Thymus (tissue), 11 donors: ENCODE results near the gene ZNF839. TPM values are rescaled to one million over a fixed set of nuclear protein-coding genes. Genes with fewer than 3 reads are reported as not detected.
A peak's percentile ranks its signal among the peaks of the same experiment; 100 is the strongest.
"Not testable (repeated sequence)": the region's sequence is repeated elsewhere in the genome, so short reads cannot be mapped to it uniquely, and the experiment has no call there.

Experiments
- DNase-seq, 9 donors: peaks; one replicate each; pipeline ENCODE4 v3.0.0-alpha.2; 2013; ENCODE audit warnings: low spot score in 9 of 9, low read depth in 6 of 9, missing footprints in 1 of 9
- H3K27ac ChIP-seq, 2 donors: one replicate each; pipeline ENCODE4 v1.5.1; 2013; ENCODE audit warnings: control low read depth in 1 of 2, low read depth in 1 of 2, low read length in 1 of 2, mild to moderate bottlenecking in 1 of 2, moderate library complexity in 1 of 2
- H3K27me3 ChIP-seq, 2 donors: one replicate each; pipeline ENCODE4 v1.5.1; 2013; ENCODE audit warnings: low read length in 1 of 2; ENCODE audit not compliant: control insufficient read depth in 2 of 2, insufficient read depth in 1 of 2
- H3K36me3 ChIP-seq, 2 donors: one replicate each; pipeline ENCODE4 v1.5.1; 2013; ENCODE audit warnings: low read length in 1 of 2, mild to moderate bottlenecking in 1 of 2, moderate library complexity in 1 of 2; ENCODE audit not compliant: control insufficient read depth in 2 of 2, insufficient read depth in 2 of 2
- H3K4me1 ChIP-seq, 2 donors: one replicate each; pipeline ENCODE4 v1.5.1; 2013; ENCODE audit warnings: low read length in 2 of 2; ENCODE audit not compliant: control insufficient read depth in 2 of 2, insufficient read depth in 2 of 2
- H3K4me3 ChIP-seq, 2 donors: one replicate each; pipeline ENCODE4 v1.5.1; 2013; ENCODE audit warnings: low read length in 2 of 2, control low read depth in 1 of 2, mild to moderate bottlenecking in 1 of 2
- H3K9me3 ChIP-seq, 2 donors: one replicate each; pipeline ENCODE4 v1.5.1; 2013; ENCODE audit warnings: low read length in 1 of 2, mild to moderate bottlenecking in 1 of 2; ENCODE audit not compliant: control insufficient read depth in 2 of 2, insufficient read depth in 1 of 2
- WGBS: extraction: QIAGEN DNeasy Blood & Tissue Kit; methylation state at CpG from one replicate; pipeline ENCODE4 v1.1.7; 2013; 5-methylcytosine and 5-hydroxymethylcytosine counted together
- polyA plus RNA-seq: library from polyadenylated mRNA; stranded (reverse); fragments of 200-250 nt; gene quantifications from one replicate; pipeline ENCODE4 v1.2.3, GENCODE V29; 2013
- total RNA-seq: library from RNA; stranded (reverse); fragments of 120-200 nt; gene quantifications from one replicate; pipeline ENCODE4 v1.2.4, GENCODE V29; 2013
- donor health status: healthy.

Gene ZNF839
- total and polyA plus RNA-seq, 2 donors: 8.3 to 18.8 TPM

DNA sequence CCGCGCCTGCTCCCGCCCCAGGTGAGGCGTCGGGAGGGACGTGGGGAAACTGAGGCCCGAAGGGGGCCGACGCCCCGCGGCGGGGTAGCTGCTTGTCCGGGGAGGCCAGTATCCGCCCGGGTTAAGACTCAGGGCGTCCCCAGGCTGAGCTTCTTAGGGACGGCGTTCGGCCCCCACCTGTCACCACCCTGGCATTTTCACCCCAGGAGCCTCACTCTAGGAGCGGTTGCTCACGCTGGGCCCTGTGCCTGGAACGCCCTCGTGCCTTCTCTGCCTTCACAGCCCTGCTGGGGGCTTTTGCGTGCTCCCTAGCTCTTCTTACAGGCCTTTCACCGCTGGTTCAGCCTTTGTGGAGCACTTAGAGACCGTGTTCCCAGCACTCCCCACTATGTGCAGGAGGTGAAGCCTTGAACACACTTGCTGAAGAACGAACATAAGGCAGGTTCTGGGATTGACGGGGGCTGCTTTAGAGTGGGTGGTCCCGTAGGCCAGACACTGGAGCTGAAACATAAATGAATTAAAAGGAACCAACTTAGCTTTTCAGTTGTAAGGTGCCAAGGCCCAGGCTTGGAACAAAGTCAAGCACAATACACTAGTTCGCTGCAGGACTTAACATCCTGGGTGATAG lies 601 bp downstream of the ZNF839 start:
- peak in 5 of 9 donors; percentile 23 to 70 (median 44) for DNase-seq
- Histone ChIP-seq H3K36me3 (no peaks in the 10 kb centered on the region), H3K27me3 (peaks cover 0 to 3% of the 10 kb centered on the region in 2 donors), H3K4me3 (peak overlapping the region; percentile 78 to 84), H3K27ac (peak overlapping the region; percentile 89 to 94), H3K4me1 (peaks cover 13 to 39% of the 10 kb centered on the region in 2 donors), H3K9me3 (peaks cover 0 to 4% of the 10 kb centered on the region in 2 donors)
- WGBS: 8% methylated on average over 30 of the region's 30 CpGs

DNA sequence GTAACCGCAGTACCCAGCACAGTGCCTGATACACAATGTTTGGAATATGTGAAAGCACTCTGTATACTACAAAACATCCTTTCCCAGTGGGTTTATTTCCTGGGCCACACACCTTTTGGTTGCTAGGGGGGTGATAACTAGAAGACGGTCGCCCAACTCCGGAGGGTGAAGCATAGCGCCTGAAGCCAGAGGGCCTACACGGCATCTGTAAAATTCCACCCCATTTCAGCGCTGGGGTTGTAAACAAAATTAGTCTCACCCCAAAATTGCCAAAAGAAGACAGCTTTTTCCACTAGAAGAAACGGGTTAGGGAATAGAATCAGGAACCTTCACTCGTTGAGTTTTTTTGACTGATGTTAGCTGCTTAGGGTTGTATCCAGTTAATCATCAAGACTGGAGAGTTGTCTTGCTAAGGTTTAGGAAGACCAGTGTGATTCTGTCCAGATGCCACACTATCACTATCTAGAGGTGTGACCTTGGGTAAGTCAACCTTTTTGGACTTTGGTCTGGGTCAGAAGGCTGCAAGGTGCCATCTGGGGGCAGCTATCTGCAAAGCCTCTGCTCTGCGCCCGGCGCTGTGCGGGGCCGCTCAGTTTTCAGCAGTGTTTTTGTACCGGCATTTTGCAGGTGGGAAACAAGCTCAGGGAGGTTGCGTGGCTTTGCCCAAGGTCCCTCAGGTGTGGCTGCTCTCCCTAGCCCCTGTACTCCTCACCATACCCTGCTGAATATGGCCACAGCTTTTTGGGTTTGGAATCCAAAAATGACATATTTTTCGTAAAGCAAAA lies 1.3 kb downstream of the ZNF839 start:
- WGBS: 97% methylated on average over 17 of the region's 17 CpGs
- Histone ChIP-seq H3K27ac (peak overlapping the region; percentile 89 to 94), H3K9me3 (peaks cover 0 to 4% of the 10 kb centered on the region in 2 donors), H3K4me3 (peak overlapping the region in 1 of 2 donors; percentile 78), H3K27me3 (no peaks in the 10 kb centered on the region), H3K36me3 (no peaks in the 10 kb centered on the region), H3K4me1 (peaks cover 13 to 38% of the 10 kb centered on the region in 2 donors)
- no peak for DNase-seq

DNA sequence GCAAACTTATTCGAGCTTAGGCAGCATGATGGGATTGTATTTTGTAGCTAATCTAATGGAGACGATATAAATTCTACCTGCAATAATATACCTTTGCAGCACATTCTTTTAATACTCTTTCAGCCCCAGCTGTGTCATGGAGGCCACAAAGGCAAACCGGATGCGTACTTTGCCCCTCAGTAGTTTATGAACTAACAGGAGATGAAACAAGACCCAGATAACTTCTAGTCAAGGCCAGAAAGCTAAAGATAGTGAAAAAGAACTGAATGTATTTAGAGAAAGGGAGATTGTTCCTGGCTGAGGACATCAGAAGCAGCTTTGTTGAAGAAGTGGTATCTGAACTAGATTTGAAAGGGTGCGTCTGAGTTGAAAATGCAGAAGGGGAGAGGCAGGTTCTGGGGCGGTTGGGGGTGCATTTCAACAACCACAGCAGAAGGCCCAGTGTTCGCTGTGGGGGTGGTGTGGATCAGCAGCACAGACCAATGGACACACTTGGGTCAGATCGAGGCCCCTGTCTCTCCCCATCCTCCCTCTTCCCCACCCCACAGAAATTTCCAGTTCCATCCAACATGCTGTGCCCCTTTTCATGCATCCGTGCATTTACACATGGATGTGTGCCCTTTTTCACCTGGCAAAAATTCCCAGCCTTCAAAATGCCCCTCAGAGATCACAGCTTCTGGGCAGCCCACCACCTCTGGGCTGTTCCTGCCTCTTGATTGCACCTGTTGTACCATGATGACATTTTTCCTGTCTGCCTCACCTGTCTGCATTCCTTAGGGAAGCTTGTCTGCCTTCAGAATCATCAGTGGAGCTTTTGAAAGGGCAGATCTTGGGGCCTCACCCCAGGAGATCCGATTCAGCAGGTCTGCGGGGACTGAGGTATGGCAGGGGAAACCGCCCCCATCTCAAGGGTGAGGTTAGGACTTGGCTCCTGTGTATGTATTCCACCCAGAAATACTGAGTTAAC lies 2.2 kb downstream of the ZNF839 start:
- peaks cover 0 to 4% of the 10 kb centered on the region in 2 donors for H3K9me3 ChIP-seq
- H3K27ac ChIP-seq: no peak overlapping the region
- peaks cover 13 to 32% of the 10 kb centered on the region in 2 donors for H3K4me1 ChIP-seq
- no peaks in the 10 kb centered on the region for H3K36me3 ChIP-seq
- 97% methylated on average over 12 of the region's 12 CpGs for WGBS
- H3K4me3 ChIP-seq: no peak overlapping the region
- no peaks in the 10 kb centered on the region for H3K27me3 ChIP-seq
- DNase-seq: no peak

DNA sequence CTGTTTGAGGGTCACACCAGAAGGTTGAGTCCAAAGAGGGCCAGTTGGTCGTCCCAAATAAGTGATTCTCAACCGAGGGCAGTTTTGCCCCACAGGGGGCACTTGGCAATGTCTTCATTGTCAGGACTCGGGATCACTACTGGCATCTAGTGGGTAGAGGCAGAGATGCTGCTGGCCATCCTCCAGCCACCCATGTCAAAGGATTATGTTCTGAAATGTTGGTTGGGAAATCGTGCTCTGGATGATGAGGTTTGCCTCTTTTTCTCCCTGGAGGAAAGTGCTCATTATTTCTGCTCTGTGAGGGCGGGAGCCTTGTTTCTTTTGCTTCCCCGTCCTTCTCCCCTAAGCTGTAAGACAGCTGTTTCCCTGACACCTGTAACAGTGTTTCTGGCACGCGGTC lies 3.6 kb downstream of the ZNF839 start:
- no peaks in the 10 kb centered on the region for H3K36me3 ChIP-seq
- H3K4me3 ChIP-seq: no peak overlapping the region
- H3K27ac ChIP-seq: no peak overlapping the region
- H3K27me3 ChIP-seq: no peaks in the 10 kb centered on the region
- peak in 2 of 9 donors; percentile 7 to 19 for DNase-seq
- peaks cover 13 to 21% of the 10 kb centered on the region in 2 donors for H3K4me1 ChIP-seq
- WGBS: 54% methylated on average over 8 of the region's 8 CpGs
- peaks cover 0 to 4% of the 10 kb centered on the region in 2 donors for H3K9me3 ChIP-seq

DNA sequence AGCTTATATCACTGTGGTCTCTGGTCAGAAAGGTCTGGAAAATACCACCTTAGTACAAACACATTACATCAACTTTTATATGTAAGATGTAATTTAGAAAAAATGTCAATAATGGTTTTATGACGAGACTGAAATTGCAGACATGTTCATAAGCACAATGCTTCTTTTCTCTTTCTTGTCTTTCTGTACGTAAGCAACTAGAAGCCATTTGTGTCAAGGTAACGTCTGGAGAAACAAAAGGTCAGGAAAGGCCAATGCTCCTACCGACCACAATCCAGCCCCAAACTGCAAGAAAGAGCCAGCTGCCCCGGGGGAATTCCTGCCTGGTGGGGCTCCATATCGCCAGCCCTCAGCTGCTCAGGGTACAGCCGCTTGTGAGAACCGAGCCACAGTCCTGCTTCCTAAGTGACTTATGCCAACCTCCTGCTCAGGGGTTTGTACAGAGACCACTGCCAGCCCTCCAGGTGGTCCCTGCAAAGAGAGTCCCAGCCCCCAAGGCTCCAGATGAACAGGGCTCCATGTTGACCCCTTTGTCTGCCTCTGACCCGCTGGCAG lies 6.3 kb downstream of the ZNF839 start:
- Histone ChIP-seq H3K36me3 (no peaks in the 10 kb centered on the region), H3K9me3 (no peaks in the 10 kb centered on the region), H3K4me3 (no peak overlapping the region), H3K27ac (no peak overlapping the region), H3K27me3 (no peaks in the 10 kb centered on the region), H3K4me1 (peaks cover under 1 to 4% of the 10 kb centered on the region in 2 donors)
- DNase-seq: no peak
- 97% methylated on average over 9 of the region's 9 CpGs for WGBS

DNA sequence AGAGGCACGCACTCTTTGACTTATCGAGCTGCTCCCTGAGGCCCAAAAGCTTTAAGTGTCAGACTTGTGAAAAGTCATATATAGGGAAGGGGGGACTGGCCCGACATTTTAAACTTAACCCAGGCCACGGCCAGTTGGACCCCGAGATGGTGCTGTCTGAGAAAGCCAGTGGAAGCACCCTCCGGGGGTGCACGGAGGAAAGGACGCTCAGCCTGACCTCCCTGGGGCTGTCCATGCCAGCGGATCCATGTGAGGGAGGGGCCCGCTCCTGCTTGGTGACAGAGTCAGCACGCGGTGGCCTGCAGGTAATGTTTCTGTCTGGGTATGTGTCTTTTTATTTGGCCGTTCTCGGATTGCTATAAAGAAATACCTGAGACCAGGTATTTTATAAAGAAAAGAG lies 7.0 kb downstream of the ZNF839 start:
- Histone ChIP-seq H3K36me3 (peaks cover 0 to under 1% of the 10 kb centered on the region in 2 donors), H3K4me3 (no peak overlapping the region), H3K9me3 (no peaks in the 10 kb centered on the region), H3K27ac (no peak overlapping the region), H3K27me3 (no peaks in the 10 kb centered on the region), H3K4me1 (no peaks in the 10 kb centered on the region)
- DNase-seq: no peak
- WGBS: 98% methylated on average over 14 of the region's 14 CpGs

DNA sequence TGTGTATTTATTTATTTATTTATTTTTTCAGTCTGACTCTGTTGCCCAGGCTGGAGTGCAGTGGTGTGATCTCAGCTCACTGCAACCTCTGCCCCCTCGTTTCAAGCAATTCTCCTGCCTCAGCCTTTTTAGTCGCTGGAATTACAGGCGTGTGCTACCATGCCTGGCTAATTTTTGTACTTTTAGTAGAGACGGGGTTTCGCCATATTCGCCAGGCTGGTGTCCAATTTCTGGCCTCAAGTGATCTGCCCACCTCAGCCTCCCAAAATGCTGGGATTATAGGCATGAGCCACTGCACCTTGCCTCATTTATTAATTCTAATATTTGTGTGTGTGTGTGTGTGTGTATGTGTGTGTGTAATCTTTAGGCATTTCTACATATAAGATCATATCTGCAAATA lies 9.8 kb downstream of the ZNF839 start:
- 97% methylated on average over 6 of the region's 6 CpGs for WGBS
- H3K4me3 ChIP-seq, DNase-seq, H3K9me3 ChIP-seq, H3K27me3 ChIP-seq, H3K4me1 ChIP-seq, H3K27ac ChIP-seq: not testable (repeated sequence)
- peaks cover 9 to 11% of the 10 kb centered on the region in 2 donors for H3K36me3 ChIP-seq

DNA sequence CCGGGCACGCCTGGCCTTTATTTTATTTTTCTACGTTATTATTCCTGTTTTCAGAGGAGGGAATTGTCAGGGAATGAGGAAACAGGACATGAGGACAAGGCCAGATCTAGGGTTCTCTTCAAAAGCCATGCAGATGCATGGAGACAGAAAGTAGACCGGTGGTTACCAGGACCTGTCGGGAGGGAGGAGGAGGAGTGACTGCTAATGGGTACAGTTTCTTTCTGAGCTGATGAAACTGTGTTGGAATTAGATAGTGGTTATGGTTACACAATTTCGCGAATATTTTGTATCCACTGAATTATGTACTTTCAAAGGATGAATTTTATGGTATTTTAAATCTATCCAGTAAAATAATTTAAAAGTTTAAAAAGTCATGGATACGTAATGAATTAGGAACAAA lies 11.3 kb downstream of the ZNF839 start:
- no peak overlapping the region for H3K27ac ChIP-seq

More for the DNA sequence above, 11.3 kb downstream of the ZNF839 start:
- no peaks in the 10 kb centered on the region for H3K4me1 ChIP-seq
- H3K4me3 ChIP-seq: no peak overlapping the region
- 97% methylated on average over 8 of the region's 8 CpGs for WGBS
- DNase-seq: no peak
- H3K9me3 ChIP-seq: peaks cover 0 to 3% of the 10 kb centered on the region in 2 donors
- H3K27me3 ChIP-seq: no peaks in the 10 kb centered on the region
- H3K36me3 ChIP-seq: peaks cover 9 to 21% of the 10 kb centered on the region in 2 donors
